ENCODE results near the gene TCF7. TPM values are rescaled to one million over a fixed set of nuclear protein-coding genes. Genes with fewer than 3 reads are reported as not detected.

TCF7 gene
- polyA plus RNA-seq, 1 experiment: 2.1 TPM

DNA sequence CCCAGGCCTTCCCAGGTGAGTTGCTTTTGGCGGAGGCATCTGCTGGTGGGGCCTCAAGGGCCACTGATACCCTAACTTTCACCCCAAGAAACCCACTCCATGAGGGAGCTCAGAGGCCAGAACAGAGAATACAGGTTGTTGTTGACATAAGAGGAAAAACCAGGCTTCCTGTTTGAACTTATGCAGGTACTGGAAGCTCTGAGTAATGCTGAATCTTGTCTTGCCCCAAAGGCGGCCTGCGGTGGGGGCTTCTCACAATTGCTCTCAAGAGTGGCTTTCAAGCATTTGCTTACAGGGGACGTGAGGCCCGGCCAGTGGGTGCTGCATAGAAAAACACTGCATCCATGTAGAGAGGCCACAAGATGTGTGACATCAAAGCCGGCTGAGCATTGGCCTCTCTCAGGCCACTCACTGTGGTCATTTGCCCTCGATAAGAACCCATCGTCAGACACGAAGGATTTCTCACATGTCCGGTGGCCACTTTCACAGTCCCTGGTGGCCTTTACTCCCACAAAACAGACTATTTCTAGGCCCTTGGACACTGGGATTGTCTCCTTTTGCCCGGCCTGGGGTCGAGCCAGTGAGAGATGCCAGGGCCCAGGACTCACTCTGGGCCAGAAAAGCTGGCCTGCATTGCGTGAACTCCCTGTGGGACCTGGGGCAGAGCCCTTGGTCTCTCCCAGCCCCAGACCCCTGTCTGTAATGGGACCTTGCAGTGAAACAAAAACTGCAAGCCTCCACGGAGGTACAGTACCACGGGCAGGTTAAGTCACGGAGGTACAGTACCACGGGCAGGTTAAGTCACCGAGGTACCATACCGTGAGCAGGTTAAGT lies 34.5 kb upstream of the TCF7 start:
- Histone ChIP-seq H3K27ac (ENCODE audit: low read depth, low read length) (no peak overlapping the region), H3K27me3 (ENCODE audit: control insufficient read depth, insufficient read depth, low read length) (peaks cover 28% of the 10 kb centered on the region), H3K9me3 (ENCODE audit: control insufficient read depth, insufficient read depth, low read length) (no peaks in the 10 kb centered on the region), H3K4me3 (ENCODE audit: low read depth, low read length) (no peak overlapping the region)
- TF ChIP-seq, protein P1, sequence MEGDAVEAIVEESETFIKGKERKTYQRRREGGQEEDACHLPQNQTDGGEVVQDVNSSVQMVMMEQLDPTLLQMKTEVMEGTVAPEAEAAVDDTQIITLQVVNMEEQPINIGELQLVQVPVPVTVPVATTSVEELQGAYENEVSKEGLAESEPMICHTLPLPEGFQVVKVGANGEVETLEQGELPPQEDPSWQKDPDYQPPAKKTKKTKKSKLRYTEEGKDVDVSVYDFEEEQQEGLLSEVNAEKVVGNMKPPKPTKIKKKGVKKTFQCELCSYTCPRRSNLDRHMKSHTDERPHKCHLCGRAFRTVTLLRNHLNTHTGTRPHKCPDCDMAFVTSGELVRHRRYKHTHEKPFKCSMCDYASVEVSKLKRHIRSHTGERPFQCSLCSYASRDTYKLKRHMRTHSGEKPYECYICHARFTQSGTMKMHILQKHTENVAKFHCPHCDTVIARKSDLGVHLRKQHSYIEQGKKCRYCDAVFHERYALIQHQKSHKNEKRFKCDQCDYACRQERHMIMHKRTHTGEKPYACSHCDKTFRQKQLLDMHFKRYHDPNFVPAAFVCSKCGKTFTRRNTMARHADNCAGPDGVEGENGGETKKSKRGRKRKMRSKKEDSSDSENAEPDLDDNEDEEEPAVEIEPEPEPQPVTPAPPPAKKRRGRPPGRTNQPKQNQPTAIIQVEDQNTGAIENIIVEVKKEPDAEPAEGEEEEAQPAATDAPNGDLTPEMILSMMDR (IDR thresholded peaks at IDR 0.05; ENCODE audit: low read depth, low read length): no peak
- ChIA-PET CTCF (no interaction called here), POLR2A (no interaction called here)
- DNase-seq (ENCODE audit: low read depth, low spot score): no peak

DNA sequence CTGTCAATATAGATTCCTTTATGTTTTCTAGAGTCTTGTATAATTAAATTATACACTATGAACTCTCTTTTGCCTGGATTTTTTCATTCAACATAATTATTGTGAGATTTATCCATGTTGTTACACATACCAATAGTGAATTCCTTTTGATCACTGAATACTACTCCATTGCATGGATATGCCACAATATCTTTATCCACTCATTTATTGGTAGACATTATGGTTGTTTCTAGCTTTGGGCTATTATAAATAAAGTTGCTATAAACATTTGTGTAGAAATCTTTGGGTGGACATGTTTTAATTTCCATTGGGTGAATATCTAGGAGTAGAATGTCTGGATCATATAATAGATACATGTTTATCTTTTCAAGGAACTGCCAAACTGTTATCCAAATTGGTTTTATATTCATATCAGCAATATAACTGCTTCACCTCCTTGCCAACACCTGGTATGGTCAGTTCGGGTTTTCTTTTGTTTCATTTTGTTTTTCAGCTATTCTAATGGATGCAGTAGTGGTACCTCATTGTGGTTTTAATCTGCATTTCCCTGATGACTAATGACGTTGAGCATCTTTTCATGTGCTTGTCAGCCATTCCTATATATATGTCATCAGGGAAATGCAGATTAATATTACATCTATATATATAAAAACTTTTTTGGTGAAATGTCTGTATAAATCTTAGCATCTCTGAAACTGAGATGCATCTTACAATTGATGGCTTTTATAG lies 32.1 kb upstream of the TCF7 start:
- Histone ChIP-seq H3K9me3 (ENCODE audit: control insufficient read depth, insufficient read depth, low read length) (no peaks in the 10 kb centered on the region), H3K27ac (ENCODE audit: low read depth, low read length) (no peak overlapping the region), H3K27me3 (ENCODE audit: control insufficient read depth, insufficient read depth, low read length) (peaks cover 25% of the 10 kb centered on the region), H3K4me3 (ENCODE audit: low read depth, low read length) (no peak overlapping the region)
- no peak for DNase-seq (ENCODE audit: low read depth, low spot score)
- TF ChIP-seq, protein P1 (IDR thresholded peaks at IDR 0.05; ENCODE audit: low read depth, low read length): no peak
- POLR2A ChIA-PET: no interaction called here
- CTCF ChIA-PET: interaction anchor here (2.0 kb wide), 1 partner anchor 43 kb away, joined by 11 read pairs; no protein-coding TSS in a partner anchor

DNA sequence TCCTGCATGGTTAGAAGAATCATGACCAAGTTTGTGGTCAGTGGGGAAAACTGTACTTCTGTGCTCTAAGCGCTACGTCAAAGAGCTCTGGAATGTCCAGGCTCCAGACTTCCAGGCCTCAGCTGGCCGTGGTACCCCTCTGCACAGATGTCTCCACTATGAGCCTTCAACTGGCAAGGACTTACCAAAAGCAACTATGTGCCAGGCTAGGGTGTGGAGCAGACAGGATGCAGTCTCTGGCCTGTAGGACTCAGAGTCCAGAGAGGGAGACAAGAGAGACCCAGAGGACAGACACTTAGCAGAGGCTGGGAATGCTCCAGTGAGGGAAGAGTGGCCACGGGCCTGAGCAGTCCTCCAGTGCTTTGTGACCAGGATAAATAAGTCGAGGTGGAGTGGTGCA lies 31.0 kb upstream of the TCF7 start:
- no peaks in the 10 kb centered on the region for H3K9me3 ChIP-seq (ENCODE audit: control insufficient read depth, insufficient read depth, low read length)
- TF ChIP-seq, protein P1 (IDR thresholded peaks at IDR 0.05; ENCODE audit: low read depth, low read length): no peak
- H3K27ac ChIP-seq (ENCODE audit: low read depth, low read length): no peak overlapping the region
- no peak for DNase-seq (ENCODE audit: low read depth, low spot score)
- H3K27me3 ChIP-seq (ENCODE audit: control insufficient read depth, insufficient read depth, low read length): peaks cover 22% of the 10 kb centered on the region
- no peak overlapping the region for H3K4me3 ChIP-seq (ENCODE audit: low read depth, low read length)
- ChIA-PET CTCF (interaction anchor here (0.8 to 2.0 kb wide), 3 partner anchors 18 to 44 kb away, joined by 4 to 11 read pairs (median 5); no protein-coding TSS in a partner anchor), POLR2A (no interaction called here)

DNA sequence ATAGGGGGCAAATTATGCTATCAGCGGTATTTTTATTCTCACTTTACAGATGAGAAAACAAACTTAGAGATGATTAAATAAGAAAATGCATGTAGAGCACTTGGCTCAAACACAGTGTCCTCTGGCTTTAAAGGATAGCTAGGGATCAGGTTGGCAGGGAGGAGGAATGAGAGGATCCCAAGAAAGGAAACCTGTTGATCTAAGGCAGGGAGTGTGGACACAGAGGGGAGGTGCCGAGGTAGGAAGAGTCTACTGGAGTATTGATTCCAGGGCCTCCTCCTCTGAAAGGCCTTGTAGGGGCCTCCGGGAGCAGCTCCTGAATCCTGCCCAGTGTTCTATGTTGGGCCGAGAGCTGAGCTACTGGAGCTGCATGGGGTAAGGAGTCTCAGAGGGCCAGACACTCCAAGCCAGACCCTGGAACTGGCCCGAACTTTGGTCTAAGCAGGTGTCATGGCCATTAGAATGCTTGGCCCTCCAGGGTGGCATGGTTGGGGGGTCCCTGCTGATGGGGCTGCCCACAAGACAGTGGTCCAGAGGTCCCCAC lies 30.4 kb upstream of the TCF7 start:
- Histone ChIP-seq H3K4me3 (ENCODE audit: low read depth, low read length) (no peak overlapping the region), H3K27ac (ENCODE audit: low read depth, low read length) (no peak overlapping the region), H3K9me3 (ENCODE audit: control insufficient read depth, insufficient read depth, low read length) (no peaks in the 10 kb centered on the region), H3K27me3 (ENCODE audit: control insufficient read depth, insufficient read depth, low read length) (peaks cover 25% of the 10 kb centered on the region)
- no peak for DNase-seq (ENCODE audit: low read depth, low spot score)
- CTCF ChIA-PET: interaction anchor here (0.8 to 1.3 kb wide), 2 partner anchors 18 to 44 kb away, joined by 4 to 5 read pairs; no protein-coding TSS in a partner anchor
- TF ChIP-seq, protein P1 (IDR thresholded peaks at IDR 0.05; ENCODE audit: low read depth, low read length): no peak
- POLR2A ChIA-PET: no interaction called here
